Choroid plexus epithelial cell (primary cell): ENCODE results near the gene FNDC4.
A peak's percentile ranks its signal among the peaks of the same experiment; 100 is the strongest.

Source experiments
- DNase-seq: peaks from one replicate; pipeline ENCODE4 v3.0.0-alpha.2; 2010; ENCODE audit warnings: low read depth
- H3K4me3 ChIP-seq: 2 replicates; pipeline ENCODE4 v1.5.1; 2011; ENCODE audit warnings: low read depth, mild to moderate bottlenecking, control low read depth, low read length, moderate library complexity
- TF ChIP-seq, protein P1 (sequence below): conservative IDR thresholded peaks from 2 replicates; pipeline ENCODE4 v1.5.1; 2011; ENCODE audit warnings: low read depth, mild to moderate bottlenecking, control low read depth, inconsistent platforms, low read length, moderate library complexity

Gene FNDC4

DNA sequence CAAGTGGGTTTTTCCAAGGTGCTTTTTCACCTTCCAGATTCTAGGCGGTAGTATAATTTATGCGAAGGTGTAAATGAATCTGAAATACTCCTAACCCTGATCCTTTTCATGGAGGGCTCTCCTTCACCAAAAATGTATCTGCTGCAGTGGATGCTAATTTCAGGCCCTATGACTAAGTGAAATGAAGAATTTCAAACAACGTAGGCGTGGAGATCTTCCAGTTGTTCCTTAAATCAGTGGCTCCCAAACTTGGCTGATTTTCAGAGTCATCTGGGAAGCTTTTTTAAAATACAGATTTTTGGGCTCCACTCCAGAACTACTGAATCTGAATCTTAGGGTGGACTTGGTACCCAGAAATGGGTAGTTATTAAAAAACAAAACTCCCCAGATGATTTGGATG, 7.1 kb upstream of the FNDC4 start:
- TF ChIP-seq, protein P1, sequence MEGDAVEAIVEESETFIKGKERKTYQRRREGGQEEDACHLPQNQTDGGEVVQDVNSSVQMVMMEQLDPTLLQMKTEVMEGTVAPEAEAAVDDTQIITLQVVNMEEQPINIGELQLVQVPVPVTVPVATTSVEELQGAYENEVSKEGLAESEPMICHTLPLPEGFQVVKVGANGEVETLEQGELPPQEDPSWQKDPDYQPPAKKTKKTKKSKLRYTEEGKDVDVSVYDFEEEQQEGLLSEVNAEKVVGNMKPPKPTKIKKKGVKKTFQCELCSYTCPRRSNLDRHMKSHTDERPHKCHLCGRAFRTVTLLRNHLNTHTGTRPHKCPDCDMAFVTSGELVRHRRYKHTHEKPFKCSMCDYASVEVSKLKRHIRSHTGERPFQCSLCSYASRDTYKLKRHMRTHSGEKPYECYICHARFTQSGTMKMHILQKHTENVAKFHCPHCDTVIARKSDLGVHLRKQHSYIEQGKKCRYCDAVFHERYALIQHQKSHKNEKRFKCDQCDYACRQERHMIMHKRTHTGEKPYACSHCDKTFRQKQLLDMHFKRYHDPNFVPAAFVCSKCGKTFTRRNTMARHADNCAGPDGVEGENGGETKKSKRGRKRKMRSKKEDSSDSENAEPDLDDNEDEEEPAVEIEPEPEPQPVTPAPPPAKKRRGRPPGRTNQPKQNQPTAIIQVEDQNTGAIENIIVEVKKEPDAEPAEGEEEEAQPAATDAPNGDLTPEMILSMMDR, result no peak
- no peak overlapping the region for H3K4me3 ChIP-seq
- no peak for DNase-seq

DNA sequence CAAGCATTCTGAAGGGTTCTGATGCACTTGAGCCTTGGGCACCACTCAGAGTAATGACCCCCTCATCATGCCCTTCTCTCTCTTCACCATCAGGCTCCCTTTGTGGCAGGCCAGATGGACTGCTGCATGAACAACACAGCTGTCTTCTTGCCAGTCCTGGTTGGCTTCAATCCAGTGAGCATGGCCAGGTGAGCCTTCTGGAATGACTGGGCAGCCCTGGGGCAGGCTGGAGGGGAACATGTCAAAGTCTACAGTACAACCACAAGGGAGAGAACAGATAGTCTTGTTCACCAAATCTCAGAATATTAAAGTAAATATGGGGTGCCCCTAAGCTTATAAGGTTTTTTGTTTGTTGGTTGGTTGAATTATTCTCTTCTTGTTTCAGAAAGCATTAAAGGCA, 6.0 kb upstream of the FNDC4 start:
- DNase-seq, result no peak
- H3K4me3 ChIP-seq, result no peak overlapping the region
- TF ChIP-seq, protein P1, result no peak

DNA sequence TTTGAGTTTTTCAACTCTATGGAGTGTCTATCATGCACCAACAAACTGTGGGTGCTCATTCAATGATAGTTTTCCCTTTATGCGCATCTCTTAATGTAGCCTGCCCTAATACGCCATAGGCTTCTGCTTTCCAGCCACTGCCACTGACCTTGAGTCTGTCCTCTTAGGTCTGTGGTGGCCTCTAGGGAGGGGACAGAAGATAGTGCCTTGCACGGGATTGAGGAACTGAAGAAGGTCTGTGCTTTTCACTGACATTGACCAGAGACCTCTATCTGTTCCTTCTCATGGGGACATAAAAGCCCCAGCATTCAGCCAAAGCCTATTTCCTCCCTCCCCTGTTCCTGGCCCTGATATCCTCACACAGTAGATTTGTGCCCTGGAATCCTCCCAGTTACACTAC, 4.0 kb upstream of the FNDC4 start:
- DNase-seq, result no peak
- TF ChIP-seq, protein P1, result no peak
- no peak overlapping the region for H3K4me3 ChIP-seq

DNA sequence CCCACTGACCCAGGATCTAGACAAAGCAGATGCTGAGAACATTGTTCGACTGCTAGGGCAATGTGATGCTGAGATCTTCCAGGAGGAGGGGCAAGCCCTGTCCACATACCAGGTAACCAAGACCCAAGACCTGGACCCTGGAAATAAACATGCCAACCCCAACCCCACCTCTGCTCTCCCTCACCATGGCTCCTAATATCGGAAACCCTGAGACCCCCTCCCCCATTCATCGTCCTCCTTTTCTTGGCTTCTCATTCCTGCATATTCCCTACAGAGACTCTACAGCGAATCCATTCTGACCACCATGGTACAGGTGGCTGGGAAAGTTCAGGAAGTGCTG, 2.3 kb upstream of the FNDC4 start:
- TF ChIP-seq, protein P1, result no peak
- no peak overlapping the region for H3K4me3 ChIP-seq
- no peak for DNase-seq

DNA sequence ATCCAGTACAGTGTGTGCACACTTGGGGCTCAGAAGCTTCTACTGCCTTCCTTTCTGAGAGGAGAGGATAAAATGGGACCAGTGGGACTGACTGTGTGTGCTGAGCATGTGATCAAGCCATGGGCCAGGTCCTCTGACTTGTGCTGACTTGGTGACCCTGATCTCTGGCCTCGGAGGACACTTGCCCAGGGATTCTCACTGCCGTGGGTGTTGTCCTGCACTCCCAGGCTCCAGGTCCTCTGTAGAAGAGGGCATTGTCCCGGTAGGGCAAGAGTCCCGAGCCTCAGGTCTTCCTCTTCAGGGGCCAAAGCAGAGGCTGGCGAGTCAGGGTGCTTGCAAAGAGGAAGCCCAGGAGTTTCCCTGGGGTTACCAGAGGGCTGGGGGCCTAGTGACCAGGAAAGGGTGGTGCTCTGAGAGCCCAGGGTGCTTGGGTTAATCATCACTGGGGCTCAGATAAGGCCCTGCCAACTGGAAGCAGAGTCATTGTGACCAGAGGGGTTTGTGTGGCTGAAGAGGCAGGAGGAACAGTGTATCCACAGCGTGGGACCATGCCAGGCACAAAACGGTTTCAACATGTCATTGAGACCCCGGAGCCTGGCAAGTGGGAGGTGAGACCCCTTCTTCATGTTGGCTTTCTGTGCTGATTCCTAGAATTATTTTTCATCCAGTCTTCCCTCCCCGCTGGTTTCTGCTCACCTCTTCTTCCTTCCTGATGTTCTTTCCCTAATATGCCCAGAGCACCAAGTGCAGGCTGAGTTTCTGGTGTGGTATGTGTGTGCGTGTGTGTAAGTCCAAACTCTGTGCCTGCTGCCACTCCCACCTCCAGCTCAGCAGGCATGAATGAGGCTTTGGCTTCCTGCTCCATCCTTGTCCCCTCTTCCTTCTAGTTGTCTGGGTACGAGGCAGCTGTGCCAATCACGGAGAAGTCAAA, 1.6 kb upstream of the FNDC4 start, which contains the start of gene GCKR:
Gene GCKR, plus strand, starts transcription at position 483 of the 931 bp plus-strand sequence. Its CDS starts 66 bp downstream, at position 549.
- peak; percentile 5 for DNase-seq
- TF ChIP-seq, protein P1, result no peak

DNA sequence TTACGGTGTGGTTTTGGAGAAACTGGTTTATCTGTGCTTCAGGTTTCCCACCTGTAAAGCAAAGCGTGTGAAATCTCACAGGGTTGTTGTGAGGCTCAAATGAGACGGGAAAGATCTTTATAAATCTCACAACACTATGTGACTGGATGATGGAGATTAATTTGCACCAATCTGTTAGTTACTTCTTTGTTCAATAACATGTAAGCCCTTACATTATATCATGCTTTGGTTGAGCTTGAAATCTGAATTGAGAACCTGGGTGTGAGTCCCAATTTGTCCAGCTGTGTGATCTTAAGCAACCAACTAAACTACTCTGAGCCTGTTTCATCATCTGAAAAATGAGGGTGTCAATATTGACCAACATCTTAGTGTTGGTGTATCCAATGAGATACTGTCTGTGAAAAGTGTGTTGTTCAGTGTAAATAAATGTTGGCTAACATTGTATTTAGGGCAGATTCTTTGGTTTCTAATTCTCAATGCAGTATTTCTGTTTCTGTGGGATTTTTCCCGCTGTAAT, 898 bp upstream of the FNDC4 start:
- TF ChIP-seq, protein P1, result no peak
- no peak overlapping the region for H3K4me3 ChIP-seq

More for the DNA sequence above, 1.6 kb upstream of the FNDC4 start, which contains the start of gene GCKR:
- no peak within 1 kb of the TSS for H3K4me3 ChIP-seq

More for the DNA sequence above, 898 bp upstream of the FNDC4 start:
- no peak for DNase-seq
